Measurements from ENCODE around the gene APOH.
A peak's percentile ranks its signal among the peaks of the same experiment; 100 is the strongest.
"Not testable (repeated sequence)": the region's sequence is repeated elsewhere in the genome, so short reads cannot be mapped to it uniquely, and the experiment has no call there.

The APOH gene

DNA sequence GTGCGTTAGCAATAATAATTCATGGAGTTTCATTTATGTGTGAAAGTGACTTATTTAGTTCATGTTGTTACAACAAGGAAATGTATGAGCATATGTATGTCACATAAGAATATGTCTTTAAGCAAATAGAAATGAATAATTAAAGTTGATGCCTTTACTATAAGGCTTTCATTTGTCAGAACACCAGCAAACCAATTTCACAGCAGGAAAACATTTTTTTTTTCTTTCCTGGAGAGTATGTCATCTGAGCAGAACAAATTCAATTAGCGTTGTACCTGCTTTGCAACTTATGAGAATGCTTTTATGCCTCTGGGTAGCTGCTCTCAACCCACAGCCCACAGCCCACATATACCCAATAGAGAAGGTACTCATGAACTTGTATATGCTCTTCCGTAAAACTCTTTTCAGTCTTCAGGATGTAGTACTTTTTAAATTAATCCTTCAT lies 26.3 kb upstream of the APOH start:
- no peak for DNase-seq
- no peak for TF ChIP-seq GATA1 (IDR thresholded peaks at IDR 0.05; ENCODE audit: low read depth, low read length)
- no peak for TF ChIP-seq POLR2A (IDR thresholded peaks at IDR 0.05; ENCODE audit: low read length)

DNA sequence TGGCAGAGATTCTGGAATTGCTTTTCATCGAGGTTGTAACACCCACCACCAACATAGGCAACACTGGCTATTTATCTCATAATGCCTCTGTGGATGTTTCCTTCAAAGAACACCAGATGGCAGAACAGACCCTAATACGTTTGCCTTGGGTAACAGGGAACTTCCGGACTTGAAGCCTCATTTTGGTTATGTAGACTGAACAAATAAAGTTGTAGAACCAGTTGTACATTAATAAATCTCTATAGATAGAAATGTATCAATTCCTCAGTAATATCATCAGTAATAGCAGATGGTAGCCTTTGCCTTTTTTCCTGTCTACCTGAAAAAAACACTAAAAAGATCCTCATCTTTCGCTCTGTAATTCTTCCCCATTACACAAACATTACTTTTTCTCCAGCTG lies 25.9 kb upstream of the APOH start:
- DNase-seq, result peak; percentile 56 to 65
- TF ChIP-seq POLR2A (IDR thresholded peaks at IDR 0.05; ENCODE audit: low read length) (no peak), GATA1 (IDR thresholded peaks at IDR 0.05; ENCODE audit: low read depth, low read length) (no peak)

DNA sequence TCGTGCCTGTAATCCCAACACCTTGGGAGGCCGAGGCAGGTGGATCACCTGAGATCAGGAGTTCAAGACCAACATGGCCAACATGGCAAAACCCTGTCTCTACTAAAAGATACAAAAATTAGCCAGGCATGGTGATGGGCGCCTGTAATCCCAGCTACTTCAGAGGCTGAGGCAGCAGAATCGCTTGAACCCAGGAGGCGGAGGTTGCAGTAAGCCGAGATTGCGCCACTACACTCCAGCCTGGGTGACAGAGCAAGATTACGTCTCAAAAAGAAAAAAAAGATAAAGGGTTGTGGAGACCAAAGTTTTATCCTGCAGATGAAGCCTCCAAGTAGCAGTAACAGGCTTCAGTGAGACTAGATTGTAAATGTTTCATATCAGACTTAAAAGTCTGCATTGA lies 24.2 kb upstream of the APOH start:
- DNase-seq, result not testable (repeated sequence)

- DNase-seq, result peak in 1 of 2 experiments; percentile 28
- TF ChIP-seq GATA1 (IDR thresholded peaks at IDR 0.05; ENCODE audit: low read depth, low read length) (no peak), POLR2A (IDR thresholded peaks at IDR 0.05; ENCODE audit: low read length) (no peak)
Measured at GRCh38 chr17:66250686-66251085, 21.5 kb upstream of the APOH start.

GRCh38 chr17:66248285-66248684 lies 19.1 kb upstream of the APOH start:
- TF ChIP-seq POLR2A (IDR thresholded peaks at IDR 0.05; ENCODE audit: low read length) (no peak), GATA1 (IDR thresholded peaks at IDR 0.05; ENCODE audit: low read depth, low read length) (no peak)

GRCh38 chr17:66241839-66242238 lies 12.6 kb upstream of the APOH start:
- DNase-seq, result no peak
- TF ChIP-seq GATA1 (IDR thresholded peaks at IDR 0.05; ENCODE audit: low read depth, low read length) (no peak), POLR2A (IDR thresholded peaks at IDR 0.05; ENCODE audit: low read length) (no peak)

More at GRCh38 chr17:66248285-66248684, 19.1 kb upstream of the APOH start:
- DNase-seq, result no peak

- DNase-seq, result no peak
- TF ChIP-seq POLR2A (IDR thresholded peaks at IDR 0.05; ENCODE audit: low read length) (no peak), GATA1 (IDR thresholded peaks at IDR 0.05; ENCODE audit: low read depth, low read length) (no peak)
Measured at GRCh38 chr17:66240630-66241029, 11.4 kb upstream of the APOH start.

GRCh38 chr17:66240013-66240412 lies 10.8 kb upstream of the APOH start:
- no peak for DNase-seq
- TF ChIP-seq GATA1 (IDR thresholded peaks at IDR 0.05; ENCODE audit: low read depth, low read length) (no peak), POLR2A (IDR thresholded peaks at IDR 0.05; ENCODE audit: low read length) (no peak)

DNA sequence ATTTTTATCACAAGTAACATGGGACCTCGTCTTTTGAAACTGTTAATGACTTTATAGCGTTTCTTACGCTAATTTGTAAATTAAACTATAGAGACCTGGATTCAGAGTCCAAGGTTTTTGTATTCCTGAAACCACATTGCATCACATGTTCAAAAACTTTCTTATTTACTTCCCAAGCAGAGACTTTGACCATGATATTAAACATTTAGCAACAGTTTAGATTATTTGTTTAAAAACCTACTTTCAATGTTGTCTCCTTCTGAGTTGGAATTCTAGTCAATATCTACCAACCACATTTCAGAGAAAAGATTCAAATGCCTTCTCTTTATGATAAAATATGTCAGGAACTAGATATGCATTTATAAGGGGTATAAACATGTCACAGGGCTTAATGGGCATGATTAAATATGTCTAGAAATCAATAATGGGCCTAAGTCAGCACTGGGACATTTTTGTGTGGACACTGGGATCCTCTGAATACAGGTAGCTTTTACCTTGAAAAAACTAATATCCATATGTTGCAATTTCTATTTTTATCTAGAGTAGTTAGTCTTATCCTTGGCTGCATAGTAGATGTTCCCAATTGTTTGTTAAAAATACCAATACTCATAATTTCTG lies 6.3 kb upstream of the APOH start:
- TF ChIP-seq POLR2A (IDR thresholded peaks at IDR 0.05; ENCODE audit: low read length), result no peak

GRCh38 chr17:66234611-66235010 lies 5.4 kb upstream of the APOH start:
- TF ChIP-seq GATA1 (IDR thresholded peaks at IDR 0.05; ENCODE audit: low read depth, low read length), result no peak
- no peak for DNase-seq

More for the DNA sequence above, 6.3 kb upstream of the APOH start:
- DNase-seq, result no peak

GRCh38 chr17:66233023-66233753 lies 4.0 kb upstream of the APOH start:
- no peak for DNase-seq
- no peak for TF ChIP-seq GATA1 (IDR thresholded peaks at IDR 0.05; ENCODE audit: low read depth, low read length)
- TF ChIP-seq POLR2A (IDR thresholded peaks at IDR 0.05; ENCODE audit: low read length), result no peak

GRCh38 chr17:66230922-66231591 lies 1.8 kb upstream of the APOH start:
- no peak for DNase-seq

GRCh38 chr17:66229783-66230538 lies 746 bp upstream of the APOH start:
- DNase-seq, result no peak
- TF ChIP-seq GATA1 (IDR thresholded peaks at IDR 0.05; ENCODE audit: low read depth, low read length) (no peak), POLR2A (IDR thresholded peaks at IDR 0.05; ENCODE audit: low read length) (no peak)

More at GRCh38 chr17:66230922-66231591, 1.8 kb upstream of the APOH start:
- TF ChIP-seq GATA1 (IDR thresholded peaks at IDR 0.05; ENCODE audit: low read depth, low read length) (no peak), POLR2A (IDR thresholded peaks at IDR 0.05; ENCODE audit: low read length) (no peak)
